ENCODE results near the gene FKBP1B.

DNA sequence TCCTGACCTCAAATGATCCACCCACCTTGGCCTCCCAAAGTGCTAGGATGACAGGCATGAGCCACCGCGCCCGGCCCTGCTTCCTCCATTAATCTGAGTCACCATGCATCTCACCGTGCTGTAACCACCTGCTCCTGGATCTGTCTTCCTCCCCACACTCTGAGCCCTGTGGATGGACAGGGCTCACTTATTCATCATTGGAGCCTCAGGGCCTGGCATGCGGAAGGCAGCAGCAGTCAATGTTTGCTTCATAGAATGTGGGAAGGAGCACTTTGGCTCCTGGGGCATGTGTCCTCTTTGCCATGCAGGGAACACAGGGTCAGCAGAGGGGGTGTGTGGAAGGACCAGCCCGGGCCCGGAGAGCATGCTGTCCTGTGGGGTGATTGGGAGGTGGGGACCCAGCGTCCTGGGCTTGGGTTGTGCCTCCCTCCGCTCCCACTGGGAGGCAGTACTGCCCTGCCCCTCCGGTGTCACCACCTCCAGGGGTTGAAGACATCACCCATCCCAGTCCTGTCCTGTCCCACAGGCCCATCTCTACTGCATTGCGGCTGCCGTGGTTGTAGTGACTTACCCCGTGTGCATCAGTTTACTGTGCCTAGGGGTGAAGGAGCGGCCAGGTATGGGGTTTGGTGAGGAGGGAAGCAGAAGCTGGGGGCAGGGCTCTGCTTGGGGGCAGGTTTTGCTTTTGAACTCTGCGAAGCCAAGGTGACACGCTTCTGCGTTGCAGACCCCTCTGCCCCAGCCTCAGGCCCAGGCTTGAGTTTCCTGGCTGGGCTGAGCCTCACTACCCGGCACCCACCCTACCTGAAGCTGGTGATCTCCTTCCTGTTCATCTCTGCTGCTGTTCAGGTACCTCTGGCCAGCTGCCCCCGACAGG is 28.2 kb upstream of the FKBP1B start:
- TF ChIP-seq EZH2 (IDR thresholded peaks at IDR 0.05; ENCODE audit: borderline replicate concordance, low read depth, low read length, severe bottlenecking) (no peak), POLR2AphosphoS5 (IDR thresholded peaks at IDR 0.05; ENCODE audit: insufficient read depth, low read depth, low read length) (no peak)
- TF ChIP-seq, protein P1, sequence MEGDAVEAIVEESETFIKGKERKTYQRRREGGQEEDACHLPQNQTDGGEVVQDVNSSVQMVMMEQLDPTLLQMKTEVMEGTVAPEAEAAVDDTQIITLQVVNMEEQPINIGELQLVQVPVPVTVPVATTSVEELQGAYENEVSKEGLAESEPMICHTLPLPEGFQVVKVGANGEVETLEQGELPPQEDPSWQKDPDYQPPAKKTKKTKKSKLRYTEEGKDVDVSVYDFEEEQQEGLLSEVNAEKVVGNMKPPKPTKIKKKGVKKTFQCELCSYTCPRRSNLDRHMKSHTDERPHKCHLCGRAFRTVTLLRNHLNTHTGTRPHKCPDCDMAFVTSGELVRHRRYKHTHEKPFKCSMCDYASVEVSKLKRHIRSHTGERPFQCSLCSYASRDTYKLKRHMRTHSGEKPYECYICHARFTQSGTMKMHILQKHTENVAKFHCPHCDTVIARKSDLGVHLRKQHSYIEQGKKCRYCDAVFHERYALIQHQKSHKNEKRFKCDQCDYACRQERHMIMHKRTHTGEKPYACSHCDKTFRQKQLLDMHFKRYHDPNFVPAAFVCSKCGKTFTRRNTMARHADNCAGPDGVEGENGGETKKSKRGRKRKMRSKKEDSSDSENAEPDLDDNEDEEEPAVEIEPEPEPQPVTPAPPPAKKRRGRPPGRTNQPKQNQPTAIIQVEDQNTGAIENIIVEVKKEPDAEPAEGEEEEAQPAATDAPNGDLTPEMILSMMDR (IDR thresholded peaks at IDR 0.05; ENCODE audit: extremely low read depth in 1 of 2, insufficient read depth in 1 of 2, low read depth in 1 of 2, low read length in 2 of 2): peak; percentile 13 to 35
